K562 (cell line): ENCODE measurements around the gene CHKB. TPM values are rescaled to one million over a fixed set of nuclear protein-coding genes. Genes with fewer than 3 reads are reported as not detected.
A peak's percentile ranks its signal among the peaks of the same experiment; 100 is the strongest.

Experiments
- ATAC-seq: fragments of 200-7000 bp; cut with Tn5 transposase; 3 replicates; pipeline ENCODE4 v1.9.1; 2020; ENCODE audit warnings: moderate library complexity
- BruUV-seq: library from RNA; stranded (reverse); fragments of 400-500 nt; replicated peaks from 2 replicates; lab custom pipeline; 2021; lab: Mats Ljungman, UMichigan
- CTCF ChIA-PET: fragments of 300-600 bp; formaldehyde crosslinking; extraction: SDS; loops from one replicate; lab custom pipeline; 2021; ENCODE audit warnings: low intra/inter-chr PET ratio; lab: Yijun Ruan, JAX
- POLR2A ChIA-PET: fragments of 300-600, 350-650 bp; sonication (Branson Sonifier 250); formaldehyde crosslinking; extraction: SDS; loops from one replicate; lab custom pipeline; 2021; ENCODE audit warnings: antibody characterized with exemption, inconsistent platforms; lab: Yijun Ruan, JAX
- DNase-seq, 4 experiments: peaks; one replicate each; pipeline versions ENCODE4 v3.0.0 to v3.0.0-alpha.2; 2011 to 2018; ENCODE audit warnings: low spot score in 3 of 4, mixed read lengths in 3 of 4; ENCODE audit errors: extremely low read depth in 1 of 4
- FAIRE-seq: peaks from 2 replicates; lab custom pipeline; 2011; peaks lifted over from hg19 to GRCh38; lab: Jason Lieb, UNC
- H2AFZ ChIP-seq: 2 replicates; pipeline ENCODE4 v1.6.0; 2011; ENCODE audit warnings: low read depth, low read length, control low read depth, inconsistent platforms
- H3K27ac ChIP-seq: fragments of 200-600 bp; 3 replicates; pipeline ENCODE4 v1.8.0; 2011; ENCODE audit warnings: low read depth, mild to moderate bottlenecking, control low read depth, inconsistent platforms, low read length, moderate library complexity, mixed read lengths; ENCODE audit errors: extremely low read depth
- H3K27me3 ChIP-seq, 2 experiments: fragments of 300-600 bp in 1 of 2; 2 replicates in 1 of 2; 3 replicates in 1 of 2; pipeline versions ENCODE4 v1.6.0 to v1.8.0; 2011; ENCODE audit warnings: inconsistent platforms in 2 of 2, low read length in 2 of 2, mild to moderate bottlenecking in 1 of 2, mixed read lengths in 1 of 2, moderate library complexity in 1 of 2; ENCODE audit not compliant: control insufficient read depth in 2 of 2, insufficient read depth in 2 of 2
- H3K36me3 ChIP-seq: fragments of 300-600 bp; 3 replicates; pipeline ENCODE4 v1.8.0; 2011; ENCODE audit warnings: mild to moderate bottlenecking, low read length, inconsistent platforms; ENCODE audit not compliant: control insufficient read depth, insufficient read depth
- H3K4me1 ChIP-seq, 2 experiments: fragments of 200-600 bp in 1 of 2; replicated peaks in 1 of 2; 2 replicates in 1 of 2; 3 replicates in 1 of 2; pipeline versions ENCODE4 v1.5.1 to v1.8.0; 2011; ENCODE audit warnings: inconsistent platforms in 2 of 2, low read length in 2 of 2, mild to moderate bottlenecking in 1 of 2, mixed read lengths in 1 of 2, moderate library complexity in 1 of 2; ENCODE audit not compliant: control insufficient read depth in 2 of 2, insufficient read depth in 2 of 2
- H3K4me2 ChIP-seq: 2 replicates; pipeline ENCODE4 v1.6.1; 2011; ENCODE audit warnings: low read length, control low read depth, inconsistent platforms, mixed read lengths; ENCODE audit not compliant: insufficient read depth
- H3K4me3 ChIP-seq: fragments of 200-600 bp; sonication (generic), shearing (Covaris generic); 2 replicates; pipeline ENCODE4 v1.5.1; 2016; ENCODE audit warnings: control low read depth, inconsistent platforms
- H3K79me2 ChIP-seq: fragments of 200-600 bp; 3 replicates; pipeline ENCODE4 v1.8.0; 2011; ENCODE audit warnings: low read length, inconsistent platforms; ENCODE audit not compliant: control insufficient read depth, insufficient read depth
- H3K9ac ChIP-seq, 2 experiments: 2 replicates each; pipeline versions ENCODE4 v1.6.0 to v1.6.1; 2011; ENCODE audit warnings: low read depth in 2 of 2, low read length in 2 of 2, control low read depth in 1 of 2, inconsistent platforms in 1 of 2, mild to moderate bottlenecking in 1 of 2, mixed read lengths in 1 of 2; ENCODE audit not compliant: insufficient read depth in 1 of 2
- H3K9me1 ChIP-seq: one replicate; pipeline ENCODE4 v1.6.0; 2011; ENCODE audit warnings: inconsistent platforms, mild to moderate bottlenecking, low read length, moderate library complexity; ENCODE audit not compliant: control insufficient read depth, insufficient read depth
- H3K9me3 ChIP-seq: replicated peaks from 2 replicates; pipeline ENCODE4 v1.5.1; 2011; ENCODE audit warnings: low read depth, low read length, inconsistent platforms; ENCODE audit not compliant: control insufficient read depth, insufficient read depth
- H4K20me1 ChIP-seq: replicated peaks from 2 replicates; pipeline ENCODE4 v1.6.1; 2011; ENCODE audit warnings: low read length, inconsistent platforms, mixed read lengths; ENCODE audit not compliant: control insufficient read depth, insufficient read depth
- WGBS: fragments of 100-300 bp; shearing (Covaris generic); methylation state at CpG from one replicate; pipeline ENCODE4 v1.1.6; 2016; ENCODE audit warnings: low coverage, mixed read lengths; ENCODE audit not compliant: insufficient coverage; ENCODE audit errors: missing lambda C conversion rate; 5-methylcytosine and 5-hydroxymethylcytosine counted together
- in situ Hi-C: fragments of 300-500 bp; cut with MboI; formaldehyde crosslinking; loops from 4 replicates; pipeline ENCODE4 v1.15.0; 2018; ENCODE audit warnings: inconsistent platforms, mixed read lengths
- intact Hi-C: fragments of 100-400 bp; cut with micrococcal nuclease; formaldehyde crosslinking; loops from 2 replicates; pipeline ENCODE4 v1.14.2; 2022
- polyA plus RNA-seq, 8 experiments: library from polyadenylated mRNA; depleted of rRNA in 4 of 8; stranded (reverse) in 5 of 8; unstranded in 3 of 8; fragments of >200 nt; fragmentation: Nextera tagmentation in 2 of 8; fragmentation: Illumina TruSeq in 1 of 8; extraction: Ambion mirVana in 2 of 8; extraction: Trizol in 1 of 8; gene quantifications; 2 replicates each; pipeline versions ENCODE4 v1.2.1 to v1.2.3, GENCODE V29; 2011 to 2014; ENCODE audit warnings: inconsistent platforms in 1 of 8, missing spikeins in 1 of 8
- total RNA-seq, 7 experiments: library from RNA; depleted of rRNA in 6 of 7; stranded (reverse); fragments of >200 nt in 6 of 7; fragmentation: Illumina TruSeq in 2 of 7; extraction: Trizol in 2 of 7; gene quantifications; 2 replicates each; pipeline versions ENCODE4 v1.2.1 to v1.2.3, GENCODE V29; 2011 to 2021; ENCODE audit warnings: low replicate concordance in 1 of 7
- TF ChIP-seq, protein P1 (sequence below): fragments of 450-650 bp; conservative IDR thresholded peaks from 2 replicates; pipeline ENCODE4 v1.6.1; 2016; ENCODE audit warnings: missing genetic modification characterization, low read depth, mild to moderate bottlenecking, control low read depth, missing compliant biosample characterization
- TF ChIP-seq, protein P2 (sequence below): sonication (generic); formaldehyde crosslinking; IDR thresholded peaks from 2 replicates; pipeline ENCODE4 v1.8.1; 2023; ENCODE audit warnings: mild to moderate bottlenecking, missing genetic modification reagents

The CHKB gene
- total and polyA plus RNA-seq, 9 of the 15 experiments (the other 6 are each of a cell fraction or from before 2014, with no cell fraction given): 2.7 to 31.0 (median 11.0) TPM

DNA sequence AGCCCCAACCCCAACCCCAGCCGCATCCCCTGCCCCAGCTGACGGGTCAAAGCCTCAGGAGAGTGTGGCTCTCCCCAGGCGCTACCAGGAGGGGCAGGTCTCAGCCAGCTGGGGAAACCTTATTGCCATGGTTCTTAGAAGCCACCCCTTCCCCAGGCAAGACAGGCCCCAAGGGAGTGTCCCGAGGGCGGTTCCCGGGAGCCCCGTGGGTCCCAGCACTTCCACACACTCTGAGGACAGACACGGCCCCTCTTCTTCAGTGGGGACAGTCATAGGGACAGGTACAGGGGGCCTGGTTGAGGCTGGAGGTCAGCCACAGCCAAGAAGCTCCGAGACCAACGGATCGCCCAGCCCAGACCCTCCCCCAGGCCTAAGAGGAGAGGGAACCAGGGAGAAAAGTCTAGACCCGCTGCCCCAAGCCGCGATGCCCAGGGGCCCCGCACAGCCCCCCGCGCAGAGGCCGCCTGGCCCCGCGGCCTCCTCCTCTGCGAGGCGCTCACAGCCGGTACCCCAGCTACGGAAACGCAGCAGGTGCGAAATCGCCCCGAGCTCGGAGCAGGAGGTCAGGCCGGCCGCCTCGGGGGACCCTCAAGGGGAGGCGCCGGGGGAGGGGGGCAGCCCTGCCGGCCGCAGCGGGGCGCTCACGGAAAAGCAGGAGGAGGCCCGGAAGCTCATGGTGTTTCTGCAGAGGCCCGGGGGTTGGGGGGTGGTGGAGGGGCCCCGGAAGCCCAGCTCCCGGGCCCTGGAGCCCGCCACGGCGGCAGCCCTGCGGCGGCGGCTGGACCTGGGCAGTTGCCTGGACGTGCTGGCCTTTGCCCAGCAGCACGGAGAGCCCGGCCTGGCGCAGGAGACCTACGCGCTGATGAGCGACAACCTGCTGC lies 34.4 kb downstream of the CHKB start:
- no peak overlapping the region for H3K9ac ChIP-seq
- no peak overlapping the region for H3K4me3 ChIP-seq
- ChIA-PET POLR2A (interaction anchor here (0.5 kb wide), 1 partner anchor 15 kb away, joined by 3 read pairs; no protein-coding TSS in a partner anchor), CTCF (no interaction called here)
- no peak for DNase-seq
- intact Hi-C loops (no loop called here), in situ Hi-C loops (no loop called here)
- ATAC-seq: no peak
- no peak for FAIRE-seq
- H4K20me1 ChIP-seq: no peaks in the 10 kb centered on the region
- TF ChIP-seq, protein P1, sequence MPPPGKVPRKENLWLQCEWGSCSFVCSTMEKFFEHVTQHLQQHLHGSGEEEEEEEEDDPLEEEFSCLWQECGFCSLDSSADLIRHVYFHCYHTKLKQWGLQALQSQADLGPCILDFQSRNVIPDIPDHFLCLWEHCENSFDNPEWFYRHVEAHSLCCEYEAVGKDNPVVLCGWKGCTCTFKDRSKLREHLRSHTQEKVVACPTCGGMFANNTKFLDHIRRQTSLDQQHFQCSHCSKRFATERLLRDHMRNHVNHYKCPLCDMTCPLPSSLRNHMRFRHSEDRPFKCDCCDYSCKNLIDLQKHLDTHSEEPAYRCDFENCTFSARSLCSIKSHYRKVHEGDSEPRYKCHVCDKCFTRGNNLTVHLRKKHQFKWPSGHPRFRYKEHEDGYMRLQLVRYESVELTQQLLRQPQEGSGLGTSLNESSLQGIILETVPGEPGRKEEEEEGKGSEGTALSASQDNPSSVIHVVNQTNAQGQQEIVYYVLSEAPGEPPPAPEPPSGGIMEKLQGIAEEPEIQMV (tag): no peak
- TF ChIP-seq, protein P2, sequence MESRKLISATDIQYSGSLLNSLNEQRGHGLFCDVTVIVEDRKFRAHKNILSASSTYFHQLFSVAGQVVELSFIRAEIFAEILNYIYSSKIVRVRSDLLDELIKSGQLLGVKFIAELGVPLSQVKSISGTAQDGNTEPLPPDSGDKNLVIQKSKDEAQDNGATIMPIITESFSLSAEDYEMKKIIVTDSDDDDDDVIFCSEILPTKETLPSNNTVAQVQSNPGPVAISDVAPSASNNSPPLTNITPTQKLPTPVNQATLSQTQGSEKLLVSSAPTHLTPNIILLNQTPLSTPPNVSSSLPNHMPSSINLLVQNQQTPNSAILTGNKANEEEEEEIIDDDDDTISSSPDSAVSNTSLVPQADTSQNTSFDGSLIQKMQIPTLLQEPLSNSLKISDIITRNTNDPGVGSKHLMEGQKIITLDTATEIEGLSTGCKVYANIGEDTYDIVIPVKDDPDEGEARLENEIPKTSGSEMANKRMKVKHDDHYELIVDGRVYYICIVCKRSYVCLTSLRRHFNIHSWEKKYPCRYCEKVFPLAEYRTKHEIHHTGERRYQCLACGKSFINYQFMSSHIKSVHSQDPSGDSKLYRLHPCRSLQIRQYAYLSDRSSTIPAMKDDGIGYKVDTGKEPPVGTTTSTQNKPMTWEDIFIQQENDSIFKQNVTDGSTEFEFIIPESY (CRISPR knock-in tag): peak; percentile 97
- H3K9me1 ChIP-seq: no peaks in the 10 kb centered on the region
- no peaks in the 10 kb centered on the region for H3K9me3 ChIP-seq
- no peak overlapping the region for H3K4me2 ChIP-seq
- no peak overlapping the region for H2AFZ ChIP-seq
- no TSS peak for BruUV-seq
- H3K36me3 ChIP-seq: no peaks in the 10 kb centered on the region
- no peaks in the 10 kb centered on the region for H3K79me2 ChIP-seq
- H3K27ac ChIP-seq: no peak overlapping the region
- WGBS: 86% methylated on average over 5 of the region's 56 CpGs
- peaks cover 0 to 38% of the 10 kb centered on the region in 2 experiments; a peak in 3 of 5 replicates for H3K4me1 ChIP-seq
- peaks cover 0 to 11% of the 10 kb centered on the region in 2 experiments; a peak in 1 of 5 replicates for H3K27me3 ChIP-seq
